ENCODE data around the gene ZC3HAV1L.
"Not testable (repeated sequence)": the region's sequence is repeated elsewhere in the genome, so short reads cannot be mapped to it uniquely, and the experiment has no call there.

Gene ZC3HAV1L

DNA sequence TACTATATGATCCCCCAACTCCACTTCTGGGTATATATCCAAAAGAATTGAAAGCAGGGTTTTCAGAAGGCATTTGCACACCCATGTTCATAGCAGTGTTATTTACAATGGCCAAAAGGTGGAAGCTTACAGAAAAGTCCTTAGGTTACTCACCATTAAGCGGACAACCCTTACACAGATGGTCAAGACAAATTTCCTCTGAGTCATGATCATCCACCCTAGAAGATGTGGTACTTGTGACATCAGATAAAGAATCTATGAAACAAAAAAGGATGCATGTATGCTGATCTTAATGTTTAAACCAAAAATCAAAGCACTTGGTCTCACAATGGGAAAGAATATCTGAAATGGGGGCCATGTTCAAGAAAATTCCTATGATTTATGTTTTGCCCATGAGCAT lies 42.6 kb upstream of the ZC3HAV1L start:
- DNase-seq (ENCODE audit: low read depth) = no peak
- H3K4me3 ChIP-seq (replicated peaks; ENCODE audit: low read depth, low read length) = no peak overlapping the region
- TF ChIP-seq, protein P1, sequence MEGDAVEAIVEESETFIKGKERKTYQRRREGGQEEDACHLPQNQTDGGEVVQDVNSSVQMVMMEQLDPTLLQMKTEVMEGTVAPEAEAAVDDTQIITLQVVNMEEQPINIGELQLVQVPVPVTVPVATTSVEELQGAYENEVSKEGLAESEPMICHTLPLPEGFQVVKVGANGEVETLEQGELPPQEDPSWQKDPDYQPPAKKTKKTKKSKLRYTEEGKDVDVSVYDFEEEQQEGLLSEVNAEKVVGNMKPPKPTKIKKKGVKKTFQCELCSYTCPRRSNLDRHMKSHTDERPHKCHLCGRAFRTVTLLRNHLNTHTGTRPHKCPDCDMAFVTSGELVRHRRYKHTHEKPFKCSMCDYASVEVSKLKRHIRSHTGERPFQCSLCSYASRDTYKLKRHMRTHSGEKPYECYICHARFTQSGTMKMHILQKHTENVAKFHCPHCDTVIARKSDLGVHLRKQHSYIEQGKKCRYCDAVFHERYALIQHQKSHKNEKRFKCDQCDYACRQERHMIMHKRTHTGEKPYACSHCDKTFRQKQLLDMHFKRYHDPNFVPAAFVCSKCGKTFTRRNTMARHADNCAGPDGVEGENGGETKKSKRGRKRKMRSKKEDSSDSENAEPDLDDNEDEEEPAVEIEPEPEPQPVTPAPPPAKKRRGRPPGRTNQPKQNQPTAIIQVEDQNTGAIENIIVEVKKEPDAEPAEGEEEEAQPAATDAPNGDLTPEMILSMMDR (IDR thresholded peaks at IDR 0.05; ENCODE audit: low read length, missing control alignments) = no peak

DNA sequence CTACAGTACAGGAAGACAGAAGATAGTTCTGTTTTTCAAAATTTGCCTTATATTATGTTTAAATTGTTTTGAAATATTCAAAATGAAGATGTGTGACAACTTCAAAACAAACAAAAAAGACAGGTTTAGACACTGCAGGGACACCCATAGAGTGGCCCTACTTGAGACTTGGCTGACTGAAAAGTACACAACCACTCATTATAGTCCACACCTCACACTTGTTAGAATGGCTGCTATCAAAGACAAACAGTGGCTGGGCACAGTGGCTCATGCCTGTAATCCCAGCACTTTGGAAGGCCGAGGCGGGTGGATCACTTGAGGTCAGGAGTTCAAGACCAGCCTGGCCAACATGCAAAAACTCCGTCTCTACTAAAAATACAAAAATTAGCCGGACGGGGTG lies 41.9 kb upstream of the ZC3HAV1L start:
- H3K4me3 ChIP-seq (replicated peaks; ENCODE audit: low read depth, low read length); DNase-seq (ENCODE audit: low read depth): not testable (repeated sequence)

DNA sequence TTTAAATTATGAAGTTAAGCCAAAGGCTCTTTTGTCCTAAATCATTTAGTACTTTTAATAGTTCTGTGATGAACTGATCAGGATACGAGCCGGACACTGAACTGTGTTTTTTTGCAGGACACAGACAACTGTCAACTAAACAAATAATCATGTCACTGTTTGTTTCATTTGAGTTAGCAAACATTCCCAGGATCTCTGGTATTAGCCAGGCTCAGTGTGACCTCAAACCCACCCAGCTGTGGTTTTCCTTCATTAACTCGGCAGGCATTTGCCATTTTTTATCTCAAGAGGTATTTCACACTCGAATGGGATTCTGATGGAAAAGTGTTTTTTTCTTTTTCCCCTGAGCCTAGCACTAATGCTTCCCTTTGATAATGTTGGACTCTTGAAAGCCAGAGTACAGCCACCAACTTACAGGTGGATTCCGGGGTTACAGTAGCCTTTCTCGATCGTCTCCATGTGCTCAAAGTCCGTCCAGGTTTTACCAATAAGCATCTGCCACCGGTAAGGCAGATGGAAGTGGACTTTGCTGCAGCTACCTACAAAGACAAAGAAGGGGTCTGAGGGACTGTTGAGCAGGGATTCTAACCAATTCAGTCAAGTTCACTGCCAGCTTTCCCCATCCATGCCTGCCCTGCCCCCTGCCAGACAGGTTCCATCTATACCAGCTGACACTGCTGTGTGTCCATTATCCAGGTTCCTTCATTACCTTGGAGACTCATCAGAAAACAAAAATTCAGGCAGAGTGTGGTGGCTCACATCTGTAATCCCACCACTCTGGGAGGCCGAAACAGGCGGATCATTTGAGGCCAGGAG lies 40.2 kb upstream of the ZC3HAV1L start:
- DNase-seq (ENCODE audit: low read depth) = no peak
- no peak overlapping the region for H3K4me3 ChIP-seq (replicated peaks; ENCODE audit: low read depth, low read length)

DNA sequence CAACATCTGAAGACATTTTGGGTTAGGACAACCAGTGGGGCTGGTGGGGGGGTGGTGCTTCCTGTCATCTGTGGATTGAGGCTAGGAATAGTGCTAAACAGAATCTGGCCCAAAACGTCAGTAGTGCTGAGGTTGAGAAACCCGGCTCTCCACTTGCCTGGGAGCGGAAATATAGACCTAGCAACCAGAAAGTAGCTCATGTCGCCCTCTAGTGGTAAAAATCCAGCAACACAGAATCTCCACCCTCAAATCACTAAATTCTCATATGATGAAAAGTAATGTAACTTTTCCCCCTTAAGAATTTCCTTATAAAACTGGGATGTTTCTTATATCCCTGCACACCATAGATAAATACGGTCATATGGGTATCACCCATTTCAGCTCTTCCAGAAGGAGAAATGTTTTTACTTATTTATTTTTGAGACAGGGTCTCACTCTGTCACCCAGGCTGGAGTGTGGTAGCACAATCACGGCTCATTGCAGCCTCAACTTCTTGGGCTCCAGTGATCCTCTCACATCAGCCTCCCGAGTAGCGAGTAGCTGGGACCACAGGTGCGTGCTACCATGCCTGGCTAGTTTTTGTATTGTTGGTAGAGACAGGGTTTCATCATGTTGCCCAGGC lies 39.3 kb upstream of the ZC3HAV1L start:
- peak; percentile 90 for DNase-seq (ENCODE audit: low read depth)
- TF ChIP-seq, protein P1 (IDR thresholded peaks at IDR 0.05; ENCODE audit: low read length, missing control alignments) = peak; percentile 82
- no peak overlapping the region for H3K4me3 ChIP-seq (replicated peaks; ENCODE audit: low read depth, low read length)

More for the DNA sequence above, 40.2 kb upstream of the ZC3HAV1L start:
- TF ChIP-seq, protein P1 (IDR thresholded peaks at IDR 0.05; ENCODE audit: low read length, missing control alignments) = no peak

DNA sequence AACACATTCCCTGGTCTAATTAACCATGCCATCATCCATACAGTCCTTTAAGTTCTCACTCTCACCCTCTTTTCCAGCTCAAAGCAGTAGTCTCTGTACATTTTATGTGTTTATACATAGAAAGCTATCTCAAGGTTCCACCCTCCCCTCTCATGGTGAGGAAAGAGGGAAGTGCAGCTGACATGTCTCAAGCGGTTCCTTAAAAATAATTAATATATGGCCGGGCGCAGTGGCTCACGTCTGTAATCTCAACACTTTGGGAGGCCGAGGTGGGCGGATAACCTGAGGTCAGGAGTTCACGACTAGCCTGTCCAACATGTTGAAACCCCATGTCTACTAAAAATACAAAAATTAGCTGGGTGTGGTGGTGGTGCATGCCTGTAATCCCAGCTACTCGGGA lies 37.0 kb upstream of the ZC3HAV1L start:
- no peak for DNase-seq (ENCODE audit: low read depth)
- H3K4me3 ChIP-seq (replicated peaks; ENCODE audit: low read depth, low read length) = no peak overlapping the region
- TF ChIP-seq, protein P1 (IDR thresholded peaks at IDR 0.05; ENCODE audit: low read length, missing control alignments) = no peak

DNA sequence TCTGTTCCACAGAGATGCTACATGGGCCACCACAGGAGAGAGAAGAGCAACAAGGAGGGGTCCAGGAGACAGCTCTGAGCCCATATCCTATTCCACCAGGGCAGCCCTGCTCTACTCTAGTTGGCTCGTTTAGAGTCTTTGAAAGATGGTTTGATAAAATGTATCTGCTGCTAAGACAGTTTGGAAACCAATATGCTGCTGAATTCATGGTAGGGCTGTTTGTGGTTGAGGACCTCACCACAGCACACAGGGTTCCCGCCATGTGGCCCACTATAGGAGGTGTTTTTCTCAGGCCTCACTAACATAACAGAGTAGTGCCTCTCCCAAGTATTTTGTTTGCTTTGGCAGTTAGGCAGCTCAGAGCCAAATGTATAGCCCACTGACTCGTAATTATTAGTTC lies 35.8 kb upstream of the ZC3HAV1L start:
- H3K4me3 ChIP-seq (replicated peaks; ENCODE audit: low read depth, low read length) = no peak overlapping the region
- DNase-seq (ENCODE audit: low read depth) = no peak
- TF ChIP-seq, protein P1 (IDR thresholded peaks at IDR 0.05; ENCODE audit: low read length, missing control alignments) = no peak

DNA sequence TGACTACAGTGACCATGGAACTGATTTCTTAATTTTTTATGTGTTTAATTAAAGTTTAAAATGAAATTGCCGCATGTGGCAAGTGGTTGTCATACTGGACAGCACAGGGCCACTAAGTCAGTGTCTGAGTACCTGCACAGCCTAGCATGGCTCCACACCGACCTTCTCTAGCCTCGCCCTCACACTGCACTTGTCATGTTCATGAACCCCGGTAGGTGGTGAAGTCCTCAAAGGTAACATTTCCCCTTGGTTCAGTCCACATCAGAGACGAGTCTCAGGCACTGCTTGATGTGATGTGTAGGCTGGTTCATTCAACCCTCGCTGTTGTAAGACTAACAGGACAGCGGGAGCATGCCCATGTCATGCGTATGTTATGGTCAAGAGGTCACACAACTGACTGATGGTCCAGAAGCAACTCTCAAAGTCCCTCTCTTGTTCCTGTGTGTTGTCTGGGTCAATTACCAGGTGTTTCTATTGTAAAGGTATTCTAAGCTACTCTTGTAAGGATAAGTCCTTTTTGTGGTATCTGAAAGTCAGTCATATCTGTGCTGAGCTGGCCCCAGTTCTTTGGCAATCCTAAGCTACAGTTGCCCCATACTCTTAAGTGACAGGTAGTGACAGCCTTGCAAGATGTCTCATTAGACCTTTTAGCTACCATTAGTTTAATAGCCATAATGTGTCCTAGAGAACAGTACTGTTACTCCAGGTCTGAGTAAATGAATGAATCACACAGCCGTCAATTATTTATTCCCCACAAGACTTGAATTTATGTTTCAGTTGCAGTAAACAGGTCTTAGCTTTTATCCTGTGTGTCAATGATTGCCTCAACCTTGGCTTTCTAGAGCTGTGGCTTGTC lies 32.9 kb upstream of the ZC3HAV1L start:
- no peak for DNase-seq (ENCODE audit: low read depth)
- TF ChIP-seq, protein P1 (IDR thresholded peaks at IDR 0.05; ENCODE audit: low read length, missing control alignments) = no peak
- no peak overlapping the region for H3K4me3 ChIP-seq (replicated peaks; ENCODE audit: low read depth, low read length)

Measured in fibroblast of pulmonary artery (primary cell).